ENCODE results near the gene ATP11B. TPM values are rescaled to one million over a fixed set of nuclear protein-coding genes. Genes with fewer than 3 reads are reported as not detected.

ATP11B gene
- polyA plus RNA-seq, result 20.4 and 21.5 TPM in 2 replicates

GRCh38 chr3:182792901-182793662, at the start of gene ATP11B:
ATP11B (plus strand) TSS chr3:182793504; CDS start chr3:182793760, 256 bp downstream.

Other genes starting within 250 kb of the ATP11B start
- gene DCUN1D1, start 187.0 kb downstream of the ATP11B start, polyA plus RNA-seq, result 58.6 and 73.2 TPM in 2 replicates